Activated CD4-positive, alpha-beta T cell treated with anti-CD3 and anti-CD28 coated beads for 1 hour (primary cell): ENCODE results near the gene EPHB2.
"Not testable (repeated sequence)": the region's sequence is repeated elsewhere in the genome, so short reads cannot be mapped to it uniquely, and the experiment has no call there.

Source experiments
- DNase-seq: peaks from one replicate; pipeline ENCODE4 v3.0.0-alpha.2; 2020

The EPHB2 gene

GRCh38 chr1:22710701-22711049, at the start of gene EPHB2:
TSS of gene EPHB2 (plus strand) at chr1:22710839. CDS start at chr1:22710983, 144 bp downstream.
- no peak for DNase-seq

GRCh38 chr1:22661880-22662279, 48.8 kb upstream of the EPHB2 start:
- no peak for DNase-seq

- DNase-seq = no peak
Measured at GRCh38 chr1:22662318-22662717, 48.3 kb upstream of the EPHB2 start.

- DNase-seq = no peak
Measured at GRCh38 chr1:22662986-22663408, 47.6 kb upstream of the EPHB2 start.

- DNase-seq = no peak
Measured at GRCh38 chr1:22665752-22666151, 44.9 kb upstream of the EPHB2 start.

GRCh38 chr1:22666412-22666811, 44.2 kb upstream of the EPHB2 start:
- DNase-seq = no peak

GRCh38 chr1:22668840-22669239, 41.8 kb upstream of the EPHB2 start:
- DNase-seq = not testable (repeated sequence)

- no peak for DNase-seq
Measured at GRCh38 chr1:22670352-22670975, 40.2 kb upstream of the EPHB2 start.

GRCh38 chr1:22671999-22672398, 38.6 kb upstream of the EPHB2 start:
- DNase-seq = no peak

- DNase-seq = no peak
Measured at GRCh38 chr1:22673486-22674409, 36.9 kb upstream of the EPHB2 start.

GRCh38 chr1:22674410-22674749, 36.3 kb upstream of the EPHB2 start:
- DNase-seq = no peak

GRCh38 chr1:22676151-22676550, 34.5 kb upstream of the EPHB2 start:
- DNase-seq = not testable (repeated sequence)

GRCh38 chr1:22676916-22677583, 33.6 kb upstream of the EPHB2 start:
- no peak for DNase-seq

- DNase-seq = no peak
Measured at GRCh38 chr1:22677931-22678896, 32.4 kb upstream of the EPHB2 start.

GRCh38 chr1:22680726-22681125, 29.9 kb upstream of the EPHB2 start:
- DNase-seq = no peak

GRCh38 chr1:22681556-22682276, 28.9 kb upstream of the EPHB2 start:
- no peak for DNase-seq

GRCh38 chr1:22683547-22683946, 27.1 kb upstream of the EPHB2 start:
- DNase-seq = no peak

GRCh38 chr1:22685591-22686059, 25.0 kb upstream of the EPHB2 start:
- DNase-seq = no peak

- no peak for DNase-seq
Measured at GRCh38 chr1:22687191-22687590, 23.4 kb upstream of the EPHB2 start.

- DNase-seq = no peak
Measured at GRCh38 chr1:22688466-22688865, 22.2 kb upstream of the EPHB2 start.

GRCh38 chr1:22689505-22689904, 21.1 kb upstream of the EPHB2 start:
- no peak for DNase-seq
